ENCODE results near the gene DYRK2.
A peak's percentile ranks its signal among the peaks of the same experiment; 100 is the strongest.

Gene DYRK2

DNA sequence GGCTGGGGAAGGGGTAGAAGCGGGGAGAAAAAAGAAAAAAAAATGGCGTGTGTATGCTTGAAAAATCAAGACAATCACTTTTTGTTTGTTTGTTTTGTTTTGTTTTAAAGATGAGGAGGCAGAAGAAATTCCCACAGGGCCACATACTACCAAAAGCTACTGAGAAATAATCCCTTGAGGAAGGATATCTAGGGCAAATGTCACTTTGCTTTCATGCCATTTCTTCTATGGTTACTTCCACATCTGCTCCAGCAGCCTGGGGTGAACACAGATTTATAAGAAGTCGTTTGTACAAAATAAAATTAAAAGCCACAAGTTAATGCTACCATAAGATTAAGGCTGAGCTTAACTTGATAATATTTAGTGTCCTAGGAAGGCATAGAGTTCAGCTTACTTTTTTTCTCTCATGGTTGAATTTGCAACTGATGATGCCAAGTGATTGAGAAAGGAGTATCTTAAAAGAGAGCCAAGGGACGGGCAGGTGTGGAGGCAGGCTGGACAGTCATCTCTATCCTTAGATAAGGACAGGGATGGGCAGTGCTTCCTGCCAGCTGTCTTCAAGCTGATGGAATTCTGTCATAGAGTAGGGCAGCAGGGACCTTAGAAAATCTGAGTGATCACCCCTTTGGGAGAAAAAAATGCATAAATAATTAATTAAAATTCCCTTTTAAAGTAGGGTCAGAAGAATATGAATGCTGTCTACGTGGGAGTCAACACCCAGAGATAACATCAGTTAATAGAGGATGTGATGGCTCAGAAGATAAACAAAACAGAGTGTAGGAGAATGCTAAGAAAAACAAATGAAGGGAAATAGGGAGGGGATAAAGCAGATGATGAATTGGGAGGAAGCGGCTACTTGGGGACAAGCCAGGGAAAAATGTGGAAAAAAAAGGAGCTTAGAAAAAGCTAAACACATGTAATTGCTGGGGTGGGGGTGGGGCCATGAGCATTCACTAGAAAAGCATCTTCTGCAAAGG, 57.1 kb downstream of the DYRK2 start:
- DNase-seq (ENCODE audit: low read depth): peak; percentile 99

DNA sequence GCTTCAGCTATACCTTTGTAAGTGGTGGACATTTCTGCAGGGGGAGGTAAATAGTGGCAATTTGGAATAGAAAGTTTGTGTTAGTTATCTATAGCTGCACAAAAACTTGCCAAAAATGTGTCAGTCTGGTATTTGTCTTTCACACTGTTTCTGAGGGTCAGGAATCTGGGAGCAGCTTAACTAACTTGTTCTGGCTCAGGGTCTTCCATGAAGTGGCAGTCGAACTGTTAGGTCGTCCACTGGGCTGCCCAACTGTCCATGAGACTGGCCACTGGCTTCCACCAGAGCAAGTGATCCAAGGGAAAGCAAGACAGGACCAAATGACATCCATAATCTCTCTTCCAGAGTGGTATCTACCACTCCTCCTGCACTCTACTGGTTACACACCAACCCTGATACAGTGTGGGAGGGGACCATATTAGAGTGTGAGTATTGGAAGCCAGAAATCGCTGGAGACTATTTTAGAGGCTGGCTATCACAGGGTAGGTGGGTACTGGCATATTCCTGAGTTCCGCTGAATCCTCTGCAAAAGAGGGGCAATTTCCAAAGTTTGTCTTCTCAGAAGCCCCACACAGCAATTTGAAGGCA, 60.9 kb downstream of the DYRK2 start:
- no peak for DNase-seq (ENCODE audit: low read depth)

DNA sequence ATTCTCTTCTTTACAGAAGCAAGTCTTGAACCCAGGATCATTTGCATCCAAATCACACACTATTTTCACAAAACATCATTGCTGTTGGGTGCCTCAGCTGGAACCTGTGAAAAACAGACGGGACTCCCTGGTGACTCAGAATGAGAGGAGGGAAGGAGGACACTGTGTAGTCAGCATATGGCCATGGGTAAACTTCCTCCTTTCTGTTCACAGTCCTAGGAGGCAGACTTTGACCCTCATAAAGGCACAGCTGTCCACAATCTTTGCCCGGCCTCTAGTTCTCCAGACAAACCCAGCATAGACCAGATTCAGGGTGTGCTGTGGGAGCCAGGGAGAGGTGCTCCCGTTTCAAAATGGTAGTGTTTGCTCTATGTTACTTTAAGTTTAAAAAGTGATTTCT, 62.0 kb downstream of the DYRK2 start:
- peak; percentile 81 for DNase-seq (ENCODE audit: low read depth)

DNA sequence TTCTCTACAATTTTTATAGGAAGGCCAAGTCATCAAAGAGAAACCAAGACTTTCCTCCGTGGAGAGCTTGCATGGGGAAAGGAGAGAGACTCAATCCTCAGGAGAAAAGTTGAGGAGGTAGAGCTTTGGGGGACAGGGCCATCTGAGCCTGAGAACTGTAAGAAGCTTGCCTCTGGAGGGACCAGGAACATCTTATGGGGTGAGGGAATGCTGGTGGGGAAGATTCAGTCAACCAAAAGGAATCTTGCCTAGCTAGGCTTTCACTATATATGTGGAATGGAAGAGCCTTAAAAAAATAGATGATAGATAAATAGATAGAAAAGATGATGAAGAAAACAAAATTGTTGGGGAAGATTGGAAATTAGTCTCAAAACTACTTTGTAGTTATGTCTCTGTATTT, 63.5 kb downstream of the DYRK2 start:
- DNase-seq (ENCODE audit: low read depth): peak; percentile 60

DNA sequence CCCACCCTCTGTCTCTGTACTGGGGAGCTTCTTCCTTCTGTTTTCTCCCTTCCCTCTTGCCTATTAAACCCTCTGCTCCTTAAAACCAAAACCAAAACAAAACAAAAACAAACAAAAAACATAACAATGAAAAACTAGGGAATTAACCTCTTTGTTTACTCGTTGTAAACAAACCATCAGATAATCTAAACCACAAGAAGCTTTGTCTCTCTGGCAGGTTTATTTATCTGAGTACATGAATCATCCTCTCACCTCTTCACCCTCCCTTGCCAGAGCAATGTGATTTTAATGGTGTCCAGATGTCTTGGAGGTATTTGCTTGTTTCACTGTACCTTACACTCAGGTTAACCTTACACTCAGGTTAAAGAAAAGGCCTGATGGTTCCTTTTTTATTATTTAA, 66.1 kb downstream of the DYRK2 start:
- peak; percentile 45 for DNase-seq (ENCODE audit: low read depth)
